Fibroblast of lung (primary cell): ENCODE measurements around the gene SYNE1. TPM values are rescaled to one million over a fixed set of nuclear protein-coding genes. Genes with fewer than 3 reads are reported as not detected.

ENCODE experiments used
- DNase-seq, 2 donors: peaks; one replicate each; pipeline versions ENCODE4 v3.0.0 to v3.0.0-alpha.2; 2010; ENCODE audit warnings: low read depth in 2 of 2
- H2AFZ ChIP-seq: 2 replicates; pipeline ENCODE4 v1.5.1; 2012; ENCODE audit warnings: low read length, control low read depth, inconsistent platforms
- H3K27ac ChIP-seq: 2 replicates; pipeline ENCODE4 v1.5.1; 2011; ENCODE audit warnings: low read length, control low read depth; ENCODE audit not compliant: insufficient read depth
- H3K27me3 ChIP-seq: 2 replicates; pipeline ENCODE4 v1.5.1; 2011; ENCODE audit warnings: mild to moderate bottlenecking, low read length; ENCODE audit not compliant: control insufficient read depth, insufficient read depth
- H3K36me3 ChIP-seq: 2 replicates; pipeline ENCODE4 v1.5.1; 2011; ENCODE audit warnings: low read length; ENCODE audit not compliant: control insufficient read depth, insufficient read depth
- H3K4me1 ChIP-seq: 2 replicates; pipeline ENCODE4 v1.5.1; 2011; ENCODE audit warnings: low read length; ENCODE audit not compliant: control insufficient read depth, insufficient read depth; ENCODE audit errors: extremely low read depth
- H3K4me2 ChIP-seq: 2 replicates; pipeline ENCODE4 v1.5.1; 2011; ENCODE audit warnings: low read length, control low read depth; ENCODE audit not compliant: insufficient read depth; ENCODE audit errors: extremely low read depth
- H3K4me3 ChIP-seq, 4 experiments: fragments of 200-600 bp in 1 of 4; sonication (generic) in 1 of 4; replicated peaks in 1 of 4; 2 replicates each; pipeline ENCODE4 v1.5.1; 2011 to 2016; ENCODE audit warnings: low read length in 4 of 4, low read depth in 3 of 4, mild to moderate bottlenecking in 3 of 4, control low read depth in 2 of 4, inconsistent platforms in 1 of 4, mixed read lengths in 1 of 4; ENCODE audit not compliant: insufficient read depth in 1 of 4; ENCODE audit errors: control extremely low read depth in 1 of 4
- H3K79me2 ChIP-seq: 2 replicates; pipeline ENCODE4 v1.5.1; 2012; ENCODE audit warnings: mild to moderate bottlenecking, low read length, inconsistent platforms; ENCODE audit not compliant: control insufficient read depth, insufficient read depth
- H3K9ac ChIP-seq: 2 replicates; pipeline ENCODE4 v1.5.1; 2011; ENCODE audit warnings: mild to moderate bottlenecking, low read length, control low read depth; ENCODE audit not compliant: insufficient read depth
- H3K9me3 ChIP-seq: 2 replicates; pipeline ENCODE4 v1.5.1; 2012; ENCODE audit warnings: low read depth, low read length; ENCODE audit not compliant: control insufficient read depth, insufficient read depth
- H4K20me1 ChIP-seq: 2 replicates; pipeline ENCODE4 v1.5.1; 2011; ENCODE audit warnings: low read length; ENCODE audit not compliant: control insufficient read depth, insufficient read depth; ENCODE audit errors: extremely low read depth
- CTCF ChIP-seq, 2 donors: IDR thresholded peaks in 1 of 2; conservative IDR thresholded peaks in 1 of 2; 1 replicate in 1 of 2; 2 replicates in 1 of 2; pipeline ENCODE4 v1.5.1; 2011 to 2012; ENCODE audit warnings: low read length in 2 of 2, control low read depth in 1 of 2, inconsistent platforms in 1 of 2, low read depth in 1 of 2, mild to moderate bottlenecking in 1 of 2
- EZH2 ChIP-seq: IDR thresholded peaks from 2 replicates; pipeline ENCODE4 v1.5.1; 2012; ENCODE audit warnings: low read length, control low read depth, mild to moderate bottlenecking; ENCODE audit errors: missing control alignments
- polyA plus RNA-seq, 2 donors: library from polyadenylated mRNA; depleted of rRNA in 1 of 2; stranded (reverse) in 1 of 2; unstranded in 1 of 2; fragments of >200 nt; gene quantifications; 2 replicates each; pipeline ENCODE4 v1.2.1, GENCODE V29; 2011 to 2012; ENCODE audit warnings: missing spikeins in 1 of 2
- total RNA-seq: library from RNA; depleted of rRNA; stranded (reverse); fragments of >200 nt; gene quantifications from 2 replicates; pipeline ENCODE4 v1.2.1, GENCODE V29; 2014

SYNE1 gene
- total and polyA plus RNA-seq, 2 donors (not counting 1 experiment from before 2014, with no cell fraction given): 21.7 to 219 TPM

- Histone ChIP-seq H4K20me1 (no peaks in the 10 kb centered on the region), H3K4me2 (no peak overlapping the region), H3K4me3 (no peak overlapping the region), H2AFZ (no peak overlapping the region), H3K4me1 (peaks cover 6% of the 10 kb centered on the region), H3K9me3 (no peaks in the 10 kb centered on the region), H3K27ac (peak overlapping the region; percentile 34), H3K27me3 (no peaks in the 10 kb centered on the region), H3K36me3 (no peaks in the 10 kb centered on the region), H3K79me2 (no peaks in the 10 kb centered on the region), H3K9ac (no peak overlapping the region)
- DNase-seq: no peak
- TF ChIP-seq CTCF (conservative IDR thresholded peaks at IDR 0.05 in 1 of 2, IDR thresholded peaks at IDR 0.05 in 1 of 2; ENCODE audit: low read depth in 1 of 2, low read length in 2 of 2) (no peak), EZH2 (no peak)
These were observed 322.7 kb downstream of the SYNE1 start for GRCh38 chr6:152314483-152314832.

DNA sequence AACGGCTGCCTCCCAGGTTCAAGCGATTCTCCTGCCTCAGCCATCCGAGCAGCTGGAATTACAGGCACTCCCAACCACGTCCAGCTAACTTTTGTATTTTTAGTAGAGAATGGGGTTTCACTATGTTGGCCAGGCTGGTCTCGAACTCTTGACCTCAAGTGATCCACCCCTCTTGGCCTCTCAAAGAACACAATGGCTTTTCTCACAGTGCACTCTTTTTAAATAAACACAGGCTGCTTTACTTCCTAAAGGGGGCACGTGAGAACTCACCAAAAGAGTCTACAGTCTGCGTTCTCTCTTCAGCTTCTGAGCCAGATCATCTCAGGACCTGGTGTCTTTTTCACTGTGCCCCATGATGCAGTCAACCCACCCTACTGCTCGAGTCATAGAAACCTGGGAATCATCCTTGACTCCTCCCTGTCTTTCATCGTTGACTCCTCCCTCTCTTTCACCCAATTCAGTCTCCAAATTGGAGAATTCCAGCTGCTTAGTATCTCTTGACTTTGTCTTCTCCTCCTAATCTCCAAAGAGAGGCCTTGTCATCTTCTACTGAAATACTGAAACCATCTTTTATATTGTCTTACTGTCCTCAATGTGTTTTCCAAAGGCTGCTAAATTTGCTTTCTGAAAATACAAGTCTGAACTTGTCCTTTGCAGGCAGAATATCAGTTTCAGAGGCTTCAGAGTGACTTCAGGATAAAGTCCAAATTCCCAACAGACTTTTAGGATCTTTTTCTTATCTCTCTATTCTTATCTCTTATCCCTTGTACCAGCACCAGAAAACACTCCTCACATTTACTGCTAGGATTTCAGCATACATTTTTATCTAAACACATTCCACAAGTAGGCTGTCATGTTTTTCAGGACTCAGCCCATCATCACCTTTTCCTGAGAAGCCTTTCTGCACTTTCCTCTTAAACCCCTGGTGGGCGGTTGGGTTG, 323.4 kb downstream of the SYNE1 start:
- Histone ChIP-seq H3K27me3 (no peaks in the 10 kb centered on the region), H3K36me3 (no peaks in the 10 kb centered on the region), H3K9ac (no peak overlapping the region), H2AFZ (peak overlapping the region; percentile 25), H4K20me1 (no peaks in the 10 kb centered on the region), H3K9me3 (no peaks in the 10 kb centered on the region), H3K79me2 (no peaks in the 10 kb centered on the region), H3K27ac (peak overlapping the region; percentile 34), H3K4me2 (no peak overlapping the region), H3K4me1 (peaks cover 6% of the 10 kb centered on the region), H3K4me3 (no peak overlapping the region)
- TF ChIP-seq CTCF (conservative IDR thresholded peaks at IDR 0.05 in 1 of 2, IDR thresholded peaks at IDR 0.05 in 1 of 2; ENCODE audit: low read depth in 1 of 2, low read length in 2 of 2) (no peak), EZH2 (no peak)
- peak; percentile 25 to 79 for DNase-seq

DNA sequence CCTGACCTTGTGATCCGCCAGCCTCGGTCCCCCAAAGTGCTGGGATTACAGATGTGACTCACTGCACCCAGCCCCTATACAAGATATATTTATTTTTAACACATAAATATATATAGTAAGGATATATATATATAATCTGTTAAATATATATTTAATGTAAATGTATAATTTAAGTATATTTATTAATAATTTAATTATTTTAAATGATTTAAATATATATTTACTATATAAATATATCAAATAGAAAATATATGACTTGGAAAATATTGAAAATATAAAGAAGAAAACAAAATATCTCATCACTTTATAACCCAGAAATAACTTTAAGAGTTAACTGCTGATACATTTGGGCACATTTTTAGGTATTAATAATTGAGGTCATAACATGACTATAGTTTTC, 324.7 kb downstream of the SYNE1 start:
- Histone ChIP-seq H3K27ac (no peak overlapping the region), H2AFZ (no peak overlapping the region), H3K27me3 (no peaks in the 10 kb centered on the region), H4K20me1 (no peaks in the 10 kb centered on the region), H3K9ac (no peak overlapping the region), H3K4me1 (peaks cover 6% of the 10 kb centered on the region), H3K9me3 (no peaks in the 10 kb centered on the region), H3K4me3 (no peak overlapping the region), H3K79me2 (no peaks in the 10 kb centered on the region), H3K36me3 (peaks cover 2% of the 10 kb centered on the region), H3K4me2 (no peak overlapping the region)
- DNase-seq: no peak
- no peak for TF ChIP-seq EZH2
- no peak for TF ChIP-seq CTCF (conservative IDR thresholded peaks at IDR 0.05 in 1 of 2, IDR thresholded peaks at IDR 0.05 in 1 of 2; ENCODE audit: low read depth in 1 of 2, low read length in 2 of 2)
